HG02763 (cell line): ENCODE results near the gene EIF5A2.
"Not testable (repeated sequence)": the region's sequence is repeated elsewhere in the genome, so short reads cannot be mapped to it uniquely, and the experiment has no call there.

Source experiments
- ATAC-seq: cut with Tn5 transposase; IDR thresholded peaks from one replicate; pipeline ENCODE4 v1.9.1; 2021; ENCODE audit warnings: mild to moderate bottlenecking, moderate library complexity; ENCODE audit not compliant: unreplicated experiment

Gene EIF5A2

DNA sequence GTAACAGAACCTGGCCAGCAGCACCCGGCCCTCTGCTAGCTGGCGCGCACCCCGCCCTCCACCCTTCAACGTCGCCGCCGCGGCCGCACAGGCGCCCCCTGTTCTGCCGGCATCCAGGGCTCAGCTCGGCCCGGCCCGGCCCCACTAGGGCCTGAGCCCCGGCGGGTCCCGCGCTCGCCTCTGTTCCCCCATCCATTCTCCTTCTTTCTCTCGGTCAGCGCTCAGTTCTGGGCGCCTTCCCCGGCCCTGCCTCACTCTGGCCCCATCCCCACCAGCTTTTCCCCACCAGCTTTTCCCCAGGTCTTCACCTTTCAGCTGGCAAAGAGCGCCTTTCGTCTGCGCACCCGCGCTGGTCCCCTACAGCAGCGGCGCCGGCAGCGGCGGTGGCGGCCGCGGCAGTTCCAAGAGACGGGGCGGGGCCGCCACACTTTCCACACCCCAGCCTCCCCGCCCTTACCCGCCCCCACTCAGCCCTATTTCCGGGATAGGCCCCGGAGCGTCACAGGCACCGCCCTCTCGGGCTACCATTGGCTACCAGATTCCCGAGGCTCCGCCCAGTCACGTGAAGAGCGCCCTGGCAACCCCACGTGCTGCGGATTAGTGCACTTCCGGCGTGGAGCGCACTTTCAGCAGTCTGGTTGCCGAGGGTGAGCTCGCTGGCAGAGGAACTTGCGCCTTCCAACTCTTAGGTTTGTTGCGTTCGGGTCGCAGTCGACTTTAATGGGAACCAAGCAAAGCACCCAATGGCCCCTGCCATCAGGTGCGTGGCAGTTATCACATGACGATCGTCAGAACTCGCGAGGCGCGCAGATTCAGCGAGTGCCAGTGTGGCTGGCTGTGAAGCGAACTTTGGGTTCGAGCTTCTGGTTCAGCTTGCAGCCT lies at the start of gene EIF5A2:
Gene EIF5A2 (minus strand): TSS at position 403 of the 882 bp plus-strand sequence. CDS start 831 bp downstream, outside the sequence.
- peak; percentile 88 for ATAC-seq

DNA sequence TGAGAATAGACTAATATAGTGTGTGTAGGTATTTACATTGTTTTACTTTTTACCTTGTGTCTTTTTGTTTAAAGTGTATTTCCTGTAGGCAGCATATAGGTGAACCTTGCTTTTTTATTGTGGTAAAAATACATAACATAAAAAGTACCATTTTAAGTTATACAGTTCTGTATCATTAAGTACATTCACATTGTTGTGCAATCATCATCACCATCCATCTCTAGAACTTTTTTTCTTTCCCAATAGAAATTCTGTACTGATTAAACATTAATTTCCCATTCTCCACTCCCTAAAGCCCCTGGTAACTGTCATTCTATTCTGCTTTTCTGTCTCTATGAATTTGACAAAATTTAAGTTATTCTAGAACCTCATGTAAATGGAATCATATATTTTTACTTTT lies 48.2 kb upstream of the EIF5A2 start:
- ATAC-seq, result no peak

DNA sequence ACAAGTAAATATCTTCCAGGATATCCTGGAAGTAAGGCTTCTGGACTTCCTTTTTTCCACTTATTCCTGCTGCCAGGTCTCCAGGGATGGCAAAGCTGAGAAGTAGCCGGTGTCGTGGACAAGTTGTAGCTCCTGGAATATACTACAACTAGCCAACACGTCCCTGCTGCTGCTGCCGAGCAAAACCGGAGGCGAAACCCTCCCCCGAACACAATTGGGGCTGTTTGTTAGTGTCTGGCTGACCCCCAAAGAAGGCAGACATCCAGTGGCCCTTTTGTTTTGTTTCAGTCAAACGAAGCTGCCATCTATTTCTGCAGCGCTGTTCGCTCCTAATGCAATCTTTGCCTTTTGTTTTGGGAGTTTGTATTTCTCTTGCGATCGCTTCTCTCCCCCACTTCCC lies 45.3 kb upstream of the EIF5A2 start:
- ATAC-seq, result no peak

DNA sequence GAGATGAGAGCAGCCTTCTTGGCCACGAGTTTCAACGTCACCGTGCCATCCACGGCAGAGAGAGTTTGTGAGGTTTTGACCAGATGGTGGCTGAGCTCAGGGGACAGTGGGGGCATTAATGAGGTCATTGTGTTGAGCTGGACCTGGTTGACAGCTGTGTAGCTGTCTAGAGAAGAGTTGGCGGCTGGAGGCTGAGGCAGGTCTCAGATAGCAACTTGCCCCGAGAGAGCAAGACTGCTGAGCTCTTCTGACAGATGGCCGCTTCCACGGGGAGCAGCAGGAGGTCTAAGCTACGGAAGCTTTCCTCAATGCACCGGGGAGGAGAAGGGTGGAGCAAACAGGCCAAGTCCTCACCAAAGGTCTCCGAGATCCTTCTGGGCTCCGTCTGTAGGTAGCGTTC lies 44.8 kb upstream of the EIF5A2 start:
- ATAC-seq, result no peak

DNA sequence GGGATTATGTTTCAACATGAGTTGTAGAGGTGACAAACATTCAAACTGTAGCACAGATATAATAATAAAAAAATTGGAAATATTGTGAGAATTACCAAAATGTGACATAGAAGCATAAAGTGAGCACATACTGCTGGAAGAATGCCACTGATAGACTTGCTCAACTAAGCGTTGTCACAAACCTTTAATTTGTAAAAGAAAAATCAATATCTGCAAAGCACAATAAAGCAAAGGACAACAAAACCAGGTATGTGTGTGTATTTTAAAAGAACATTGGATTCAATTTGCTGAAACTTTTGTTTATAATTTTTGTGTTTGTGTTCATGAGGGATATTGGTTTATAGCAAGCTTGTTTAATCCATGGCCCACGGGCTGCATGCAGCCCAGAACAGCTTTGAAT lies 40.8 kb upstream of the EIF5A2 start:
- no peak for ATAC-seq

DNA sequence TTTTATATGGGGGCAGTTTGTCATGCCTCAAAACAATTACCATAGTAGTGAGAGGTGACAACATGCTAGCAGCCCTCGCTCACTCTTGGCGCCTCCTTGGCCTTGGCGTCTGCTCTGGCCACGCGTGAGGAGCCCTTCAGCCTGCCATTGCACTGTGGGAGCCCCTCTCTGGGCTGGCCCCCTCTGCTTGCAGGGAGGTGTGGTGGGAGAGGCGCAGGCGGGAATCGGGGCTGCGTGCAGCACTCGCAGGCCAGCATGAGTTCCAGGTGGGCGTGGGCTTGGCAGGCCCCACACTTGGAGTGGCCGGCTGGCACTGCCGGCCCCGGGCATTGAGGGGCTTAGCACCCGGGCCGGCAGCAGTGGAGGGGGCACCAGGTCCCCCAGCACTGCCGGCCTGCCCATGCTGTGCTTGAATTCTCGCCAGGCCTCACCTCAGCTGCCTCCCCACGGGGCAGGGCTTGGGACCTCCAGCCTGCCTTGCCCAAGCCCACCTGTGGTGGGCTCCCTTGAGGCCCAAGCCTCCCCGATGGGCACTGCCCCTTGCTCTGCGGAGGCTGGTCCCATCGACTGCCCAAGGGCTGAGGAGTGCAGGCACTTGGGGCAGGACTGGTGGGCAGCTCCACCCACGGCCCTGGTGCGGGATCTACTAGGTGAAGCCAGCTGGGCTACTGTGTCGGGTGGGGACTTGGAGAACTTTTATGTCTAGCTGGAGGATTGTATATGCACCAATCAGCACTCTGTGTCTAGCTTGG lies 38.8 kb upstream of the EIF5A2 start:
- ATAC-seq, result no peak

DNA sequence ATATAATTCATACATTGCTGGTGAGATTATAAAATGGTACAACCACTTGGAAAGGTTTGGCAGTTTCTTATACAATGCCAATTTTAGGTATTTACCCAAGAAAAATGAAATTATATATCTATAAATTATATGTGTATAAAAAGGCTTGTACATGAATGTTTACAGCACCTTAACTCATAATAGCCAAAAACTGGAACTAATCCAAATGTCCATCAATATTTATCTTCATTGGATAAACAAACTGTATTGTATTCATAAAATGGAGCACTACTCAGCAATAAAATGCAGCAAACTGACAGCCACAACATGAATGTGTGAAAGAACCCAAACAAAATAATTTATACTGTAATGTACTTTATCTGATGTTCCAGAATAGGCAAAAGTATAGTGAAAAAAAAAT lies 33.6 kb upstream of the EIF5A2 start:
- ATAC-seq, result no peak

DNA sequence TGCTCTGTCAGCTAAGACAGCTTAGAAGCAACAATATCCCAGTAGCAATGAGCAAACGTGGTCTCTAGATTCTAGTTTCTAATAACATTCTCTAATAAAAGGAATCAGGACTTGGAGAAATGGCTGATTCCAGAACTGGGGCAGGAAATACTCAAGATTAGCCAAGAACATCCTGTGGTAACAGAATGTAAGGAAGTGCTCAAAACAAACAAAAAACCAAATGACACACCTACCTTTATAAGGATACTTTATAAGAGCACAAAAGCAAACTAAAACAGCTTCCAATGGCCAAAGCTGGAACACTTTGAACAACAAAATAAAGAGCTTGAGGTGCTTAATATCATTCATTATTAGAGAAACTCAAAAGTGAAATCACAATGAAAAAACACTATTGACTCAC lies 33.1 kb upstream of the EIF5A2 start:
- no peak for ATAC-seq

DNA sequence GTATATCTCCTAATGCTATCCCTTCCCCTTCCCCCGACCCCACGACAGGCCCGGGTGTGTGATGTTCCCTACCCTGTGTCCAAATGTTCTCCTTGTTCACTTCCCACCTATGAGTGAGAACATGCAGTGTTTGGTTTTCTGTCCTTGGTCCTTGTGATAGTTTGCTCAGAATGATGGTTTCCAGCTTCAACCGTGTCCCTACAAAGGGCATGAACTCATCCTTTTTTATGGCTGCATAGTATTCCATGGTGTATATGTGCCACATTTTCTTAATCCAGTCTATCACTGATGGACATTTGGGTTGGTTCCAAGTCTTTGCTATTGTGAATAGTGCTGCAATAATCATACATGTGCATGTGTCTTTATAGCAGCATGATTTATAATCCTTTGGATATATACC lies 24.6 kb upstream of the EIF5A2 start:
- ATAC-seq, result not testable (repeated sequence)

DNA sequence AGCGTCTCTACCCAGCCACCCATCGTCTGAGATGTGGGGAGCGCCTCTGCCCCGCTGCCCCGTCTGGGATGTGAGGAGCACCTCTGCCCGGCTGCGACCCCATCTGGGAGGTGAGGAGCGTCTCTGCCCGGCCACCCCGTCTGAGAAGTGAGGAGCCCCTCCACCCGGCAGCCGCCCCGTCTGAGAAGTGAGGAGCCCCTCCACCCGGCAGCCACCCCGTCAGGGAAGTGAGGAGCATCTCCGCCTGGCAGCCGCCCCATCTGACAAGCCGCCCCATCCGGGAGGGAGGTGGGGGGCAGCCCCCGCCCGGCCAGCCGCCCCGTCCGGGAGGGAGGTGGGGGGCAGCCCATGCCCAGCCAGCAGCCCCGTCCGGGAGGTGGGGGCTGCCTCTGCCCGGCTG lies 15.1 kb upstream of the EIF5A2 start:
- ATAC-seq, result not testable (repeated sequence)

DNA sequence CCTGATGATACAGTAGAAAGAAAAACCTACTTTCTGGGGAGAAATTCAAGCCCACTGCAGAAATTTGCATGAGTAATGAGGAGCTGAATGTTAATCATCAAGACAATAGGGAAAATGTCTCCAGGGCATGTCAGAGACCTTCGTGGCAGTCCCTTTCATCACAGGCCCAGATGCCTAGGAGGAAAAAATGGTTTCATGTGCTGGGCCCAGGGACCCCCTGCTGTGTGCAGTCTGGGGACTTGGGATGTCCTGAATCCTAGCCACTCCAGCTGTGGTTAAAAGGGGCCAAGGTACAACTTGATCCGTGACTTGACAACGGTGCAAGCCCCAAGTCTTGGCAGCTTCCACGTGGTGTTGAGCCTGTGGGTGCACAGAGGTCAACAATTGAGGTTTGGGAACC lies 10.3 kb upstream of the EIF5A2 start:
- no peak for ATAC-seq

DNA sequence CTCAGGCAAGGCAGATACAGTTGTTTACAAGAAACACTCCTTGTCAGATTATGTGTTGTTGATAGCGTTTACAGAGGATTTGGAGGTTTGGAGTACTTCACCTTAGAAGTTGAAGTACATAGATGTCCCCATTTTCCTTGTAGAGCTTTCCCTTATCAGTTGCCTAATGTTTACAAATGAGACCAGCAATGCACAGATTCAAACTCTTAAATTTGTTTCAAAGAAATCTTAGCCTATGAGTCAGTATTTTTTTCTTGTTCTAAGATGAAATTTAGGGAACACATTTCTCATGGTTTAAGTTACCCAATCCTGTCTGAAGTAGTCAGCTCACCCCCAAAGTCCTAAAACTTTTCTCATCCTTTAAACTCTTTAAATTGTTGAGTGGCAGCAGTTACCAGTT lies 6.3 kb upstream of the EIF5A2 start:
- no peak for ATAC-seq

DNA sequence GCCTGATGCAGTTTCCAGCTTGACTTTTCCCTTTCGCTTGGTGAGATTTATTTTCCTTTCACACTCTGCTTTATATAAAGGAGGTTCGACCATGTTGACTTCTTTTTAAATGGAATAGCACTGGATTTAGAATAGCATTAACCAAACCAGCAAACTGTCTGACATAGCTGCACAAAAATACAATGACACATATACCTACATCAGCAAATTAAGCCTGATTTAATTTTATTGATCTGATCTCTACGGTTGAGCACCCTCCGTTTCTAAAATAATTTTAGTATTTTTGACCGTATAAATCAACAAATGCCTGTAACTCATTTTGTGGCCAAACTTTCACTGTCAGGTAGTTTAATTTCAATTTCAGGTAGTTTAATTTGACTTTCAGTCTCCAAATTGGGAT lies 5.8 kb upstream of the EIF5A2 start:
- no peak for ATAC-seq

DNA sequence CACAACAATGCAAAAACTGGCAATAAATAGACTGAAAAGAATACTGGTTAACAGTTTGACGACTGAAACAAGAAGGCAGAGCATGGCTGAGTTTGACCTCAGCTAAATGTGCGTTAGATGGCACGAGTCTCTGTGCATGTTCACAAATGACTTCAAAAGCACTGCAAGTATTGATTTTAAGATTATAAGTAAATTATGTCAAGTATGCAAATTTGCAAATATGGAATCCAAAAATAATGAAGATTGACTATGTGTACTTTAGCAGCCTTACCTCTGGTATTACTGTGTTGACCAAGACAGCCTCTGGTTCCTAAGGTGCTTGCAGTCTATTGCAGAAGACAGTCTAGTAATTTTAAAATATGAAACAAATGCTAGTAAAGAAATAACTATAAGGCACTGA lies 2.6 kb upstream of the EIF5A2 start:
- ATAC-seq, result no peak

DNA sequence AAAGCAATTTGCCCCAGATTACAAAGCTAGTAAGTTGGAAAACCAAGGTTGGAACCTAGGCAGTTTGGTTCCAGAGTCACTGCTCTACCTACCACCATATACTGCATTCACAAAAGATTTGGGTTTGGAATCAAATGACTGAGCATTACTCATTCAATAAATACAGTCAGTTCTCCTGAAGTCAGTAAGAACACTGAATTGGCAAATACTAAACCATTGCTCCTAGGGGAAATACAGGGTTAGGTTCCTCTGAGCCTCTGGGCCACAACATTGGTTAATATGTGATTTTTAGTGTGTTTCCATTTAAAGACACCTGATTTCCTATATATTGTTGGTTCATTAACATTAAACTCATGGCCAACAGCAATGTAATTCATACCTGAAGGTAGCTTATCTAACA lies 2.1 kb upstream of the EIF5A2 start:
- no peak for ATAC-seq

DNA sequence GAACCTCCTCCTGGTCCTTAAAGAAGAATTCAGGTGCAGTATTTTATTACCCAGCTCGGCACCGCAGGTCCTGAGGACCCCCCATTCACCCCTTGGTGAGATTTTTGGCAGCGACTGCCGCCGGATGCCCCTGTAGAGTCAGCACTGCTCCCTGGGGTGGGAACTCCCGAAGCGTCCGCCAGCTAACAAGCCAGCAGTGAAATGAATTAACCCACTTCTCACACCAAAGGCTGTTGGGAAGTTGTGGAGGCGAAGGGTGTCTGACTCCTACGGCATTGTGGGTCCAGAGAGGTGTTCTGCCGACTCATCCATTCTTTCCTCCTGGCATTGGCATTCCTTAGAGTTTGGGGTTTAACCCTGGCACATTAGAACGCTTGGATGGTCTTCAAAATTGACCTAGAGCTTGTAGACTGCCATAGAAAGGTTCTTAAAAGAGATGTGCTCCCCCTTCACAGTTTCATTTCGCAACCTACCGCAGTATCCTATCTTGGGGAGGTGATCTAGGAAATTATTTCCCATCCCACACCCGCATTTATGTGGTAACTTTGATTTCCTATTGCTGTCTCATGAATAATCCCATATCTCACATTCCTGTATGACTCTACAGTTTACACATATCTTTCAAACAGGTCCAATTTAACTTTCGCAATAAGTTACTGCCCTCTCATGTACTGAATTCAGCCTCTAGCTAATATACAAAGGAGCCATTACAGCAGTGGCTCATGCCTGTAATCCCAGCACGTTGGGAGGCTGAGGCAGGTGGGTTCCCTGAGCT lies 879 bp upstream of the EIF5A2 start:
- ATAC-seq, result no peak

DNA sequence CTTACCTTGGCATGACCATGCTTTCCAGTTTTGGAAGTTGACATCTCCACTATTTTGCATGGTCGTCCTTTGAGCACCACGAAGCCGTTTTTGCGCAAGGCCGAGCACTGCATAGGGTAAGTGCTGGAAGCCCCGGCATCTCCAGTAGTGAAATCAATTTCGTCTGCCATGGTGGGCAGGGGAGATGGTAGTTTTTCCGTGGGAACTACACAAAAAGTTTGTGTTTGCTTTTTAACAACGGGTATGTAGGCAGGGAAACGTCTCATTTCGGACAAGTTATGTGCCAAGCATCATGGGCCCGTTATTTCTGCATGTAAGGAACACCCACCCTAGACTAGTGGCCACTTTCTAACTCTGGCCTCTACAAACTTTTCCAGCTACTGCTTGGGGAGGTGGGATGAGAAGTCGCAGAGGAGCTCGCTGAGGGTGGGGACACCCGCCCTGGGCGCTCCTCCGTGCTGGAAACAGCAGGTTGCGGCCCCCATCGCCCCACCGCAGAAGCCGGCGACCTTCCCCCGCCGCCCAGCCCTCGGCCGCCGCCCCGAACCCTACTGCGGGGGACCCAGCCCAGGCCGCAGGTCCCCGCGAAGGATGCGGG lies 701 bp downstream of the EIF5A2 start:
- peak; percentile 13 for ATAC-seq

DNA sequence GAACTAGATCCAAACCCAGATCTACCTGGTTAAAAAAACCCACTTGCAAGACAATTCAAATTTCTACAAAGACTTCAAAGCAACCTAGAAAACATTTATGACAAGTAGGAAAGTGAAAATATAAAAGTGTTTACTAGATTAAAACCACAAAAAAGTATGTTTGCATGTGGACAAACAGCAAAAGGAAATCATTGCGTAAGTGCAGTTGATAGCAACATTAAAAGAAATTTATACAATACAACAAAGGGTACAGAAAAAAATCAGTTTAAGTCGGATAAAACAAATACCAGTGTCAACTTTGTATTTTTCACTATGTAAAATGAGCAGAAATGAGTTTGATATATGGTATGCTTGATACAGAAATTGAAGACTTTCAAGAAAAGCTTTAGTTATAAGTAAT lies 2.6 kb downstream of the EIF5A2 start:
- no peak for ATAC-seq

DNA sequence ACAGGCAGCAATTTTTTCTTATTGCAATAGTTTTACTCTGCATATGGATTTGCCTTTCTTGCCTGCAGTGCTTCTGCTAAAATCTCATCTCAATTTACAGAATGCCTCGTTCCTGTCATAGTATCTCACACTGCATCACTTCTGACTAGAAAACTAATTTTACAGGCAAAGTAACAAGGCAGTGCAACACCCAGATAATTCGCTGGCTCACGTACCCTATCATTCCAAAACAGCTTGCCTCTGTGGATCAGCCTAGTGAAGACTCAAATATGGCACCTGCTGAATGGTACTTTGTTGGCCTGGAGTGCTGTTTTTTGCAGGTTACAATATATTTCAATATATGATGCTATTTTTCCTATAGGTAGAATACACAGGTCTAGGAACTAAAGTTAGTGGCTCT lies 5.3 kb downstream of the EIF5A2 start:
- ATAC-seq, result no peak

DNA sequence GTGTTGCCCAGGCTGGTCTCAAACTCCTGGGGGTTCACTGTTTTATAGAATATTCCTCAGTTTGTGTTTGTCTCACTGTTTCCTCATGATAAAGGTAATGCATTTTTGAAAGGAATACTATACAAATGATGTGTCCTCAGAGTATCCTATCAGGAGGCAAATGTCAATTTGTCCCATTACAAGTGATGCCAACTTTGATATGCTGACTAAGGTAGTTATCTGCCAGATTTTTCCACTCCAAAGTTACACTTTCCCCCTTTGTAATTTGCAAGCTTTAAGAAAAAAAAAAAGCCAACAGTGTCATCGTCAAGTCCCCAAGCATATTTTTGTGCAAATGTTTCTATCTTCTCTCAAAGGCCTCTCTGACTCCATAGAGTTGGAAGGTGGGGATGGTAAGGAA lies 9.0 kb downstream of the EIF5A2 start:
- no peak for ATAC-seq

DNA sequence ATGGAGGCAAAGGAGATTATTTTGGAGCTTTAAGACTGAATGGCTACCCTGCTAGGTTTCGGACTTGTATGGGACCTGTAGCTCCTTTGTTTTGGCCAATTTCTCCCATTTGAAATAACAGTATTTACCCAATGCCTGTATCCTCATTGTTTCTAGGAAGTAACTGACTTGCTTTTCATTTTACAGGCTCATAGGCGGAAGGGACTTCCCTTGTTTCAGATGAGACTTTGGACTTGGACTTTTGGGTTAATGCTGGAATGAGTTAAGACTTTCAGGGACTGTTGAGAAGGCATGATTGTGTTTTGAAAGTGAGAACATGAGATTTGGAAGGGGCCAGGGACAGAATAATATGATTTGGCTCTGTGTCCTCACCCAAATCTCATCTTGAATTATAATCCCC lies 10.5 kb downstream of the EIF5A2 start:
- no peak for ATAC-seq
